AG09319 (cell line): ENCODE data around the gene KCTD5.

ENCODE experiments used
- DNase-seq: peaks from one replicate; pipeline ENCODE4 v3.0.0-alpha.2; 2010; ENCODE audit warnings: low read depth; ENCODE audit errors: extremely low read depth
- TF ChIP-seq, protein P1 (sequence below): IDR thresholded peaks from 2 replicates; pipeline ENCODE4 v1.5.1; 2011; ENCODE audit warnings: low read depth, mild to moderate bottlenecking, inconsistent platforms, low read length, moderate library complexity

Gene KCTD5

GRCh38 chr16:2697401-2697948, 15.2 kb downstream of the KCTD5 start:
- no peak for DNase-seq
- TF ChIP-seq, protein P1, sequence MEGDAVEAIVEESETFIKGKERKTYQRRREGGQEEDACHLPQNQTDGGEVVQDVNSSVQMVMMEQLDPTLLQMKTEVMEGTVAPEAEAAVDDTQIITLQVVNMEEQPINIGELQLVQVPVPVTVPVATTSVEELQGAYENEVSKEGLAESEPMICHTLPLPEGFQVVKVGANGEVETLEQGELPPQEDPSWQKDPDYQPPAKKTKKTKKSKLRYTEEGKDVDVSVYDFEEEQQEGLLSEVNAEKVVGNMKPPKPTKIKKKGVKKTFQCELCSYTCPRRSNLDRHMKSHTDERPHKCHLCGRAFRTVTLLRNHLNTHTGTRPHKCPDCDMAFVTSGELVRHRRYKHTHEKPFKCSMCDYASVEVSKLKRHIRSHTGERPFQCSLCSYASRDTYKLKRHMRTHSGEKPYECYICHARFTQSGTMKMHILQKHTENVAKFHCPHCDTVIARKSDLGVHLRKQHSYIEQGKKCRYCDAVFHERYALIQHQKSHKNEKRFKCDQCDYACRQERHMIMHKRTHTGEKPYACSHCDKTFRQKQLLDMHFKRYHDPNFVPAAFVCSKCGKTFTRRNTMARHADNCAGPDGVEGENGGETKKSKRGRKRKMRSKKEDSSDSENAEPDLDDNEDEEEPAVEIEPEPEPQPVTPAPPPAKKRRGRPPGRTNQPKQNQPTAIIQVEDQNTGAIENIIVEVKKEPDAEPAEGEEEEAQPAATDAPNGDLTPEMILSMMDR: no peak

DNA sequence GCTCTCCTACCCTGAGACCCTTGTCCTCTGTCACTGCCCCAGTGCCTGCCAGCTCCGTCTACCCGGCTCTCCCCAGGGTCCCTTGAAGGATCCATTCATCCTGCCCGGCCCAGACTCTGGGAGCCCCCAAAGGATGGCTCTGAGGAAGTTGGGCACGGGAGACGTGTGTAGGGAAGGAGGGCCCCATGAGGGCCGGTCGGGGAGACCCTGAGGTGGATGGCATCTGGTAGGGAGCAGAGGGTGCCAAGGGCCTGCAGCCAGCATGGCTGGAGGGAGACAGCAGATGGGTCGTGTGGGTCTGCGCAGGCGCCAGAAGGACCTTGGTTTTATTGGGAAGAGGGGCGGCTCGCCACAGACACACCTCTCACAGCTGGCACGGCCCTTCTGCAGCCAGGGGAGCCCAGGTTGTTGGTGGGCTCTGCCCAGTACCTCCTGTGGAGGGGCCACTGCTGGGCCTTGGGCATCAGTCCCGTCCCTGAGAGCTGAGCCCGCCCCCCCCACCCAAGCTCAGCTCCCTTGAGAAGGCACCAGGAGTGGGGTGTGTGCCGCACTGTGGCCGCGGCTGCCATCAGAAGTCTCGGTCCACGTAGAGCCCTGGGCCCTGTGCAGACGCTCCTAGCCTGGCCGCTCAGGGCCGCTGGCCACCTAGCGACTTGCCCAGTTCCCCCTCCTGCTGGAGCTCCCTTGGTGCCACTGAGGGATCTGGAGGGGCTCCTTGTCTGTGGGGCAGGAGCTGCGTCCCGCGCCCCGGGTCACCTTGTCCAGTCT, 16.0 kb downstream of the KCTD5 start:
- TF ChIP-seq, protein P1: no peak
- no peak for DNase-seq

- no peak for DNase-seq
- TF ChIP-seq, protein P1: no peak
Observed at GRCh38 chr16:2698965-2699750, 16.8 kb downstream of the KCTD5 start.

DNA sequence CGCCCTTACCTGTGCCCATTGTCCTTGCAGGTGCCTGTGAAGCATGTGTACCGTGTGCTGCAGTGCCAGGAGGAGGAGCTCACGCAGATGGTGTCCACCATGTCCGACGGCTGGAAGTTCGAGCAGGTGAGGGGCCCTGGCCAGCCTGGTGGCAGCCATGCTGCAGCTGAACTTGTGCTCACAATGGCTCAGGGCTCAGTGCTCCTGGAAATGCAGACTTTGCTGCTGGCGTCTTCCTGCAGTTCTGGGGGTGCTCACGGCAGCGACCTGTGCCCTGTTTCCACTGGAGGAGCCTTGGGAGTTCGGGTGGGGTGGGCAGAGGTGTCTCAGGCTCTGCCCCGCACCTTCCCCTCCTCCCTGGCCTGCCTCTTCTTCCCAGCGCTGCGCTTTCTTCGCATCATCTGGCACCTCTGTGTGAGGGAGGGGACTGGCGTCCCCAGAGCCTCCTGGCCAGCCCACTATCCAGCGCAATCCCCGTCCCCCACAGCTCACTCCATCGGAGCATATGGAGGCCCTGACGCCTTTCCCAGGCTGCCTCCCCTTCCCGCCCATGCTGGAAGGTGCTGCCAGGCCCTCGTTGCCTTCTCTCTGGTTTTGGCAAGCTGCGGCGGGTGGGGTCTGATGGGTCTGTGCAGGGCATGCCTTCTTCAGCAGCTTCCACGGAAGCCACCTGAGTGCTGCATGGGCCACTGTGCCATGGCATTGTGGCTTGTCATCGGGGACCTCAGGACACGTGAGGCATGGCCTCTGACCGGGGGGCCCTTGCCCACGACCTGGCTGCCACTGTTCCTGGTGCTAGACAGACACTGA, 17.7 kb downstream of the KCTD5 start:
- DNase-seq: no peak
- TF ChIP-seq, protein P1: no peak

DNA sequence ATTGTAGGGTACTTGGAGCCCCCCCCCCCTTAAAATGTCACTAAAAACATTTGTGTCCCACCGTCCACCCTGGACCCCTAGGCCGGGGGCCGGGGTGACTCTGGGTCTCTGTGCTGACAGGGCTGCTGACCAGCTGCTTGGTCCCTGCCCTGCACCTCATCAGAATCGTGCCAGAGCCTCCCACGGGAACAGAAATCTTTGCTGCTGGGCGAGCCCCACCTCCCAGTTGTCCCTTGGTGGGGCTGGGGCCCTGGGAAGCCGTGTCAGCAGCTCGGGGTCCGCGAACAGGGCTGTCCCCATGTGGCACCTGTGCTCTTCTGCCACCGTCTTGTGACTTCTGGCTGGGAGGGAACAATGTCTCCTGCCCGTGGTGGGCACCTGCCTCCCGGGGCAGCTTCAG, 18.5 kb downstream of the KCTD5 start:
- DNase-seq: no peak
- TF ChIP-seq, protein P1: no peak

GRCh38 chr16:2701272-2701671, 18.9 kb downstream of the KCTD5 start:
- TF ChIP-seq, protein P1: no peak

More at GRCh38 chr16:2701272-2701671, 18.9 kb downstream of the KCTD5 start:
- DNase-seq: no peak
